HEK293 (cell line): ENCODE measurements around the gene GAL3ST3.

ENCODE experiments used
- CTCF ChIP-seq: fragments of 450-650 bp; formaldehyde crosslinking; IDR thresholded peaks from 2 replicates; pipeline ENCODE4 v1.5.1; 2016; ENCODE audit warnings: missing biosample characterization, missing genetic modification characterization
- GLI4 ChIP-seq: fragments of 450-650 bp; formaldehyde crosslinking; IDR thresholded peaks from 2 replicates; pipeline ENCODE4 v1.5.1; 2016; ENCODE audit warnings: missing biosample characterization, missing genetic modification characterization
- KLF16 ChIP-seq: fragments of 450-650 bp; formaldehyde crosslinking; IDR thresholded peaks from 2 replicates; pipeline ENCODE4 v1.5.1; 2017; ENCODE audit warnings: missing biosample characterization, missing genetic modification characterization
- REST ChIP-seq: fragments of 450-650 bp; formaldehyde crosslinking; IDR thresholded peaks from 2 replicates; pipeline ENCODE4 v1.5.1; 2016; ENCODE audit warnings: missing biosample characterization, missing genetic modification characterization
- SCRT1 ChIP-seq: fragments of 450-650 bp; formaldehyde crosslinking; IDR thresholded peaks from 2 replicates; pipeline ENCODE4 v1.5.1; 2016; ENCODE audit warnings: missing biosample characterization, missing genetic modification characterization, borderline replicate concordance
- SCRT2 ChIP-seq: fragments of 450-650 bp; formaldehyde crosslinking; IDR thresholded peaks from 2 replicates; pipeline ENCODE4 v1.5.1; 2016; ENCODE audit warnings: missing biosample characterization, missing genetic modification characterization
- TCF7L2 ChIP-seq: IDR thresholded peaks from 2 replicates; pipeline ENCODE4 v1.6.1; 2011; ENCODE audit warnings: low read depth, mild to moderate bottlenecking, inconsistent platforms, low read length, moderate library complexity, borderline replicate concordance
- ZBTB44 ChIP-seq: fragments of 450-650 bp; IDR thresholded peaks from 2 replicates; pipeline ENCODE4 v1.5.1; 2018; ENCODE audit warnings: missing biosample characterization, mild to moderate bottlenecking, missing genetic modification characterization
- ZNF114 ChIP-seq: fragments of 450-650 bp; formaldehyde crosslinking; IDR thresholded peaks from 2 replicates; pipeline ENCODE4 v1.5.0; 2017; ENCODE audit warnings: missing biosample characterization, missing genetic modification characterization
- ZNF350 ChIP-seq: fragments of 450-650 bp; formaldehyde crosslinking; IDR thresholded peaks from 2 replicates; pipeline ENCODE4 v1.5.0; 2017; ENCODE audit warnings: missing biosample characterization, mild to moderate bottlenecking, missing genetic modification characterization
- ZNF501 ChIP-seq: fragments of 450-650 bp; formaldehyde crosslinking; IDR thresholded peaks from 2 replicates; pipeline ENCODE4 v1.5.1; 2016; ENCODE audit warnings: missing biosample characterization, missing genetic modification characterization
- ZNF518A ChIP-seq: fragments of 450-650 bp; formaldehyde crosslinking; conservative IDR thresholded peaks from 2 replicates; pipeline ENCODE4 v1.5.1; 2016; ENCODE audit warnings: low read depth, missing biosample characterization, missing genetic modification characterization
- ZNF654 ChIP-seq: fragments of 450-650 bp; formaldehyde crosslinking; IDR thresholded peaks from 2 replicates; pipeline ENCODE4 v1.5.1; 2016; ENCODE audit warnings: low read depth, missing biosample characterization, missing genetic modification characterization
- ZNF692 ChIP-seq: fragments of 450-650 bp; formaldehyde crosslinking; IDR thresholded peaks from 2 replicates; pipeline ENCODE4 v1.5.1; 2016; ENCODE audit warnings: missing biosample characterization, missing genetic modification characterization
- ZNF791 ChIP-seq: fragments of 450-650 bp; formaldehyde crosslinking; IDR thresholded peaks from 2 replicates; pipeline ENCODE4 v1.5.1; 2016; ENCODE audit warnings: missing biosample characterization, missing genetic modification characterization
- ZSCAN23 ChIP-seq: fragments of 450-650 bp; formaldehyde crosslinking; IDR thresholded peaks from 2 replicates; pipeline ENCODE4 v1.5.1; 2016; ENCODE audit warnings: missing biosample characterization, missing genetic modification characterization
- TF ChIP-seq, protein P1 (sequence below): fragments of 450-650 bp; formaldehyde crosslinking; IDR thresholded peaks from 2 replicates; pipeline ENCODE4; 2016; ENCODE audit warnings: missing biosample characterization, missing genetic modification characterization
- TF ChIP-seq, protein P2 (sequence below): fragments of 450-650 bp; formaldehyde crosslinking; IDR thresholded peaks from 2 replicates; pipeline ENCODE4 v1.5.1; 2016; ENCODE audit warnings: missing biosample characterization, missing genetic modification characterization

The GAL3ST3 gene

DNA sequence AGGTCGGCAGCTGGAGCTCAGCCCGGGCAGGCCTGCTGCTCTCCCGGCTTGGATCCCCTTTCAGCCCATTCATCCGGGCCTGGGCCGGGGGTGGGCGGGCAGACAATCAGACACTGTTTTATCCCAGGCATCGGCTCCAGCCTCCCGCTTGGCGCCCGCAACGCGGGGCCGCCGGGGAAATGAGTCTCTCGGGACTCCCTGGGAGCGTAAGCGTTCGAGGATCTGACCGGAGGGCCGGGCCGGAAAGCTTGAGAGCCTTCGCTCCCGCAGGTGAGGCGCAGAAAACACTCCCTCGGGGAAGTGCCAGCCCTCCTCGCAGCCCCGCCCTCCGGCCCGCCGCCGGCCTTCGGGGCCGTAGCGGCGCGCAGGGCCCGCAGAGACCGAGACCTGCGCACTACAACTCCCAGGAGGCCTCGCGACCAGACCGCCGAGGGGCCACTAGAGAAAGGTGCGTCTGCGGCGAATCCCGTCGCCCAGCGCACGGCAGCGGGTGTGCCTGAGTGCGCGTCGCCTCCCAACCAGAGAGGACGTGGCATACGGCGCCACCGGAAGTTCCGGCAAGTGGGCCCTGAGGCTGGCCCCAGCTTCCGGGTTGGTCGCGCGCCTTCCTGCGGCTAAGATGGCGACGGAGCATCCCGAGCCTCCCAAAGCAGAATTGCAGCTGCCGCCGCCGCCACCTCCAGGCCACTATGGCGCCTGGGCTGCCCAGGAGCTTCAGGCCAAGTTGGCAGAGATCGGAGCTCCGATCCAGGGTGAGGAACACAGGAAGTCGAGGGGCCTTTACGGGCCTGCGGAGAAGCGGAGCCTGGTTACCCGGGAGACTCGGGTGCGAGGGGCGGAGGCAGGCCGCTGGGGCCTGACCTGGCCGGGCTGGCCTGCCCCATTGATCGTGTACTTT, 3.1 kb upstream of the GAL3ST3 start, which contains the start of gene SF3B2 (continued):
- TF ChIP-seq, protein P1, sequence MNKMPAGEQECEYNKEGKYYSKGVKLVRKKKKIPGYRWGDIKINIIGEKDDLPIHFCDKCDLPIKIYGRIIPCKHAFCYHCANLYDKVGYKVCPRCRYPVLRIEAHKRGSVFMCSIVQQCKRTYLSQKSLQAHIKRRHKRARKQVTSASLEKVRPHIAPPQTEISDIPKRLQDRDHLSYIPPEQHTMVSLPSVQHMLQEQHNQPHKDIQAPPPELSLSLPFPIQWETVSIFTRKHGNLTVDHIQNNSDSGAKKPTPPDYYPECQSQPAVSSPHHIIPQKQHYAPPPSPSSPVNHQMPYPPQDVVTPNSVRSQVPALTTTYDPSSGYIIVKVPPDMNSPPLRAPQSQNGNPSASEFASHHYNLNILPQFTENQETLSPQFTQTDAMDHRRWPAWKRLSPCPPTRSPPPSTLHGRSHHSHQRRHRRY, result no peak
- TF ChIP-seq ZSCAN23 (tag by site-specific recombination) (no peak), KLF16 (tag by site-specific recombination) (peak; percentile 36; the same call in 1 of the 2 replicates), ZNF654 (tag by site-specific recombination) (no peak), ZNF350 (tag by site-specific recombination) (no peak), SCRT1 (tag by site-specific recombination) (no peak), ZBTB44 (tag by site-specific recombination) (no peak), ZNF692 (peak; percentile 71), ZNF791 (tag by site-specific recombination) (no peak), SCRT2 (tag by site-specific recombination) (peak; percentile 46; the same call in 1 of the 2 replicates), CTCF (no peak), REST (tag by site-specific recombination) (no peak), ZNF501 (peak; percentile 46; the same call in 1 of the 2 replicates), ZNF518A (tag by site-specific recombination) (peak; percentile 70), ZNF114 (no peak), TCF7L2 (no peak), GLI4 (tag by site-specific recombination) (no peak; the same call in 1 of the 2 replicates)
- TF ChIP-seq, protein P2, sequence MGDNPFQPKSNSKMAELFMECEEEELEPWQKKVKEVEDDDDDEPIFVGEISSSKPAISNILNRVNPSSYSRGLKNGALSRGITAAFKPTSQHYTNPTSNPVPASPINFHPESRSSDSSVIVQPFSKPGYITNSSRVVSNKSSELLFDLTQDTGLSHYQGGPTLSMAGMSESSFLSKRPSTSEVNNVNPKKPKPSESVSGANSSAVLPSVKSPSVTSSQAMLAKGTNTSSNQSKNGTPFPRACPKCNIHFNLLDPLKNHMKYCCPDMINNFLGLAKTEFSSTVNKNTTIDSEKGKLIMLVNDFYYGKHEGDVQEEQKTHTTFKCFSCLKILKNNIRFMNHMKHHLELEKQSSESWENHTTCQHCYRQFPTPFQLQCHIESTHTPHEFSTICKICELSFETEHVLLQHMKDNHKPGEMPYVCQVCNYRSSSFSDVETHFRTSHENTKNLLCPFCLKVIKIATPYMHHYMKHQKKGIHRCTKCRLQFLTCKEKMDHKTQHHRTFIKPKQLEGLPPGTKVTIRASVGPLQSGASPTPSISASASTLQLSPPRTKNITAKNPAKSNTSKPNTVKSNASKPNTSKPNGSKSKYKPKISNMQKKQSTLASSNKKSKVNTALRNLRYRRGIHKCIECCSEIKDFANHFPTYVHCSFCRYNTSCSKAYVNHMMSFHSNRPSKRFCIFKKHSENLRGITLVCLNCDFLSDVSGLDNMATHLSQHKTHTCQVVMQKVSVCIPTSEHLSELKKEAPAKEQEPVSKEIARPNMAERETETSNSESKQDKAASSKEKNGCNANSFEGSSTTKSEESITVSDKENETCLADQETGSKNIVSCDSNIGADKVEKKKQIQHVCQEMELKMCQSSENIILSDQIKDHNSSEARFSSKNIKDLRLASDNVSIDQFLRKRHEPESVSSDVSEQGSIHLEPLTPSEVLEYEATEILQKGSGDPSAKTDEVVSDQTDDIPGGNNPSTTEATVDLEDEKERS (tag by site-specific recombination), result no peak
